ENCODE measurements around the gene FBXL15.

Gene FBXL15

GRCh38 chr10:102403115-102403514, 17.5 kb upstream of the FBXL15 start:
- H3K9me3 Mint-ChIP-seq: no peaks in the 10 kb centered on the region
- no peak for DNase-seq
- H3K27me3 Mint-ChIP-seq: peaks cover under 1% of the 10 kb centered on the region
- peaks cover 60% of the 10 kb centered on the region for H3K36me3 Mint-ChIP-seq (ENCODE audit: low read depth)
- no peak overlapping the region for H3K4me3 Mint-ChIP-seq
- H3K27ac Mint-ChIP-seq: no peak overlapping the region
- peaks cover 34% of the 10 kb centered on the region for H3K4me1 Mint-ChIP-seq (ENCODE audit: low read depth)

- Mint-ChIP-seq H3K9me3 (no peaks in the 10 kb centered on the region), H3K36me3 (ENCODE audit: low read depth) (peaks cover 48% of the 10 kb centered on the region), H3K4me1 (ENCODE audit: low read depth) (peaks cover 30% of the 10 kb centered on the region), H3K4me3 (no peak overlapping the region), H3K27ac (peak overlapping the region; percentile 29), H3K27me3 (peaks cover 6% of the 10 kb centered on the region)
- no peak for DNase-seq
Observed at GRCh38 chr10:102404361-102405107, 16.1 kb upstream of the FBXL15 start.

- H3K4me1 Mint-ChIP-seq (ENCODE audit: low read depth): peaks cover 30% of the 10 kb centered on the region
- H3K36me3 Mint-ChIP-seq (ENCODE audit: low read depth): peaks cover 42% of the 10 kb centered on the region
- peak overlapping the region; percentile 9 for H3K27ac Mint-ChIP-seq
- no peak overlapping the region for H3K4me3 Mint-ChIP-seq
- DNase-seq: no peak
- no peaks in the 10 kb centered on the region for H3K9me3 Mint-ChIP-seq
- H3K27me3 Mint-ChIP-seq: peaks cover 12% of the 10 kb centered on the region
Observed at GRCh38 chr10:102405108-102405571, 15.5 kb upstream of the FBXL15 start.

- Mint-ChIP-seq H3K27me3 (peaks cover 13% of the 10 kb centered on the region), H3K4me3 (no peak overlapping the region), H3K27ac (peak overlapping the region; percentile 9), H3K4me1 (ENCODE audit: low read depth) (peaks cover 28% of the 10 kb centered on the region), H3K9me3 (no peaks in the 10 kb centered on the region), H3K36me3 (ENCODE audit: low read depth) (peaks cover 37% of the 10 kb centered on the region)
- no peak for DNase-seq
Observed at GRCh38 chr10:102405632-102406031, 15.0 kb upstream of the FBXL15 start.

GRCh38 chr10:102406815-102407214, 13.8 kb upstream of the FBXL15 start:
- no peak for DNase-seq
- Mint-ChIP-seq H3K27me3 (peaks cover 21% of the 10 kb centered on the region), H3K27ac (peak overlapping the region; percentile 63), H3K36me3 (ENCODE audit: low read depth) (peaks cover 25% of the 10 kb centered on the region), H3K4me3 (no peak overlapping the region), H3K9me3 (no peaks in the 10 kb centered on the region), H3K4me1 (ENCODE audit: low read depth) (peaks cover 37% of the 10 kb centered on the region)

GRCh38 chr10:102407425-102408130, 13.1 kb upstream of the FBXL15 start:
- Mint-ChIP-seq H3K4me1 (ENCODE audit: low read depth) (peaks cover 35% of the 10 kb centered on the region), H3K27me3 (peaks cover 24% of the 10 kb centered on the region), H3K4me3 (peak overlapping the region; percentile 76), H3K36me3 (ENCODE audit: low read depth) (peaks cover 18% of the 10 kb centered on the region), H3K27ac (peak overlapping the region; percentile 87), H3K9me3 (no peaks in the 10 kb centered on the region)
- no peak for DNase-seq

- H3K4me3 Mint-ChIP-seq: peak overlapping the region; percentile 76
- no peaks in the 10 kb centered on the region for H3K9me3 Mint-ChIP-seq
- H3K27ac Mint-ChIP-seq: peak overlapping the region; percentile 87
- H3K4me1 Mint-ChIP-seq (ENCODE audit: low read depth): peaks cover 41% of the 10 kb centered on the region
- H3K27me3 Mint-ChIP-seq: peaks cover 24% of the 10 kb centered on the region
- DNase-seq: no peak
- H3K36me3 Mint-ChIP-seq (ENCODE audit: low read depth): peaks cover 15% of the 10 kb centered on the region
Observed at GRCh38 chr10:102408131-102408727, 12.4 kb upstream of the FBXL15 start.

GRCh38 chr10:102408728-102409603, 11.7 kb upstream of the FBXL15 start:
- Mint-ChIP-seq H3K36me3 (ENCODE audit: low read depth) (peaks cover 8% of the 10 kb centered on the region), H3K27me3 (peaks cover 24% of the 10 kb centered on the region), H3K9me3 (no peaks in the 10 kb centered on the region), H3K4me1 (ENCODE audit: low read depth) (peaks cover 43% of the 10 kb centered on the region), H3K4me3 (peak overlapping the region; percentile 76), H3K27ac (peak overlapping the region; percentile 81)
- peak; percentile 85 for DNase-seq

GRCh38 chr10:102409604-102410428, 10.8 kb upstream of the FBXL15 start:
- DNase-seq: no peak
- H3K9me3 Mint-ChIP-seq: no peaks in the 10 kb centered on the region
- peak overlapping the region; percentile 81 for H3K27ac Mint-ChIP-seq
- H3K4me3 Mint-ChIP-seq: peak overlapping the region; percentile 72
- H3K36me3 Mint-ChIP-seq (ENCODE audit: low read depth): peaks cover under 1% of the 10 kb centered on the region
- peaks cover 43% of the 10 kb centered on the region for H3K4me1 Mint-ChIP-seq (ENCODE audit: low read depth)
- H3K27me3 Mint-ChIP-seq: peaks cover 28% of the 10 kb centered on the region

- Mint-ChIP-seq H3K9me3 (no peaks in the 10 kb centered on the region), H3K27ac (peak overlapping the region; percentile 81), H3K36me3 (ENCODE audit: low read depth) (no peaks in the 10 kb centered on the region), H3K27me3 (peaks cover 30% of the 10 kb centered on the region), H3K4me3 (peak overlapping the region; percentile 72), H3K4me1 (ENCODE audit: low read depth) (peaks cover 43% of the 10 kb centered on the region)
- peak; percentile 79 for DNase-seq
Observed at GRCh38 chr10:102410429-102411073, 10.1 kb upstream of the FBXL15 start.

- peaks cover 40% of the 10 kb centered on the region for H3K27me3 Mint-ChIP-seq
- DNase-seq: no peak
- no peaks in the 10 kb centered on the region for H3K9me3 Mint-ChIP-seq
- peak overlapping the region; percentile 81 for H3K27ac Mint-ChIP-seq
- peaks cover 43% of the 10 kb centered on the region for H3K4me1 Mint-ChIP-seq (ENCODE audit: low read depth)
- no peaks in the 10 kb centered on the region for H3K36me3 Mint-ChIP-seq (ENCODE audit: low read depth)
- peak overlapping the region; percentile 67 for H3K4me3 Mint-ChIP-seq
Observed at GRCh38 chr10:102411341-102412255, 9.0 kb upstream of the FBXL15 start.

GRCh38 chr10:102412293-102412692, 8.3 kb upstream of the FBXL15 start:
- Mint-ChIP-seq H3K4me1 (ENCODE audit: low read depth) (peaks cover 41% of the 10 kb centered on the region), H3K27ac (no peak overlapping the region), H3K4me3 (no peak overlapping the region), H3K27me3 (peaks cover 44% of the 10 kb centered on the region), H3K9me3 (no peaks in the 10 kb centered on the region), H3K36me3 (ENCODE audit: low read depth) (no peaks in the 10 kb centered on the region)
- DNase-seq: no peak

All from activated T-cell treated with anti-CD3 and anti-CD28 coated beads, Interleukin-2, amount 50 U/mL, for 24 hours (primary cell).